Measurements from ENCODE around the gene ZNF415.

DNA sequence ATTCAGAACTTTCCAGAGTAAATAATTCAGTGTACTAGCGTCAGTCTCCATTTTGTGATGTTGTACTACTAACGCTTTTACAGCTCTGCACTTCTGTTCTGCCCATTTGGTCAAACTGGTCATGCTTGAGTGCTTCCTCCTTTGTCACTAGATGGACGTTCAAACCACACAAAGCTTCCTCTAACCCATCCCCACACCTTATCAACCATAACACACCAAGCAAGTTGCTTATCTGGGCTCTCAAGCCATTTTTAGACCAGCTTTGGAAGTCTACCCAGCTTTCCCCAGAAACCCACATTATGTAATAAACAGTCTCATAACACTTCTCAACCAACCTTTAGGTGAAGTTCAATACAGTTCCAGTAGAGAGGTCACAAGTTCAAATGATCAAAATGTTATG lies 28.4 kb upstream of the ZNF415 start:
- TF ChIP-seq CTCF (IDR thresholded peaks at IDR 0.05; ENCODE audit: insufficient read depth, low read length, poor library complexity, severe bottlenecking), result no peak
- TF ChIP-seq EZH2phosphoT487 (conservative IDR thresholded peaks at IDR 0.05; ENCODE audit: low read length), result no peak

Measured in SU-DHL-6 (cell line).